HG03558 (cell line): Measurements from ENCODE around the gene NT5M.

Experiments
- ATAC-seq: cut with Tn5 transposase; IDR thresholded peaks from one replicate; pipeline ENCODE4 v1.9.1; 2021; ENCODE audit warnings: moderate number of reproducible peaks; ENCODE audit not compliant: unreplicated experiment; ENCODE audit errors: extremely low read depth

The NT5M gene

GRCh38 chr17:17386094-17386800 lies 83.1 kb downstream of the NT5M start:
- ATAC-seq: no peak

DNA sequence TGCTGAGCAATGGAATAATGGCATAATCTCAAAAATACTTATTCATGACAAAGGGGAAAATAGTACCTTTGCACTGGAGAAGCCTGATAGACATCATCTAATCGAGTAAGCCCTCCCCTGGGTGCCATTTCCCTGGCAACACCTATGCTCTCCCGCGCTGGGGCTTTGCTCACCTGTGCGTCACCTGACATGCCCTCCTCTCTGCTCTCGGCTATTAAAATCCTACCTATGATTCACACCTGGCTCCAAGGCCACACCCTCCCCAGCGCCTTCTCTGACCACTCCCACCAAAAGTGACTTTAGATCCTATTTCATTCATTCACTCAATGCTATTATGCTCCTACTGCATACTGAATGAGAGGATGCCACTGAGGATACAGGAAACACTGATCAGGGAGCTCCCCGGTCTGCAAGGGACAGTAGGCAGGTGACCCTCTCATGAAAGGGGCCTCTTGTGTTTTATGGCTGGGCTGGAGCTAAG lies 83.9 kb downstream of the NT5M start:
- ATAC-seq: no peak

- ATAC-seq: no peak
These were observed 84.6 kb downstream of the NT5M start for GRCh38 chr17:17387498-17388362.

GRCh38 chr17:17388657-17389496 lies 85.7 kb downstream of the NT5M start:
- no peak for ATAC-seq

GRCh38 chr17:17391668-17392370 lies 88.6 kb downstream of the NT5M start:
- peak; percentile 41 for ATAC-seq

GRCh38 chr17:17393976-17394375 lies 90.8 kb downstream of the NT5M start:
- no peak for ATAC-seq

DNA sequence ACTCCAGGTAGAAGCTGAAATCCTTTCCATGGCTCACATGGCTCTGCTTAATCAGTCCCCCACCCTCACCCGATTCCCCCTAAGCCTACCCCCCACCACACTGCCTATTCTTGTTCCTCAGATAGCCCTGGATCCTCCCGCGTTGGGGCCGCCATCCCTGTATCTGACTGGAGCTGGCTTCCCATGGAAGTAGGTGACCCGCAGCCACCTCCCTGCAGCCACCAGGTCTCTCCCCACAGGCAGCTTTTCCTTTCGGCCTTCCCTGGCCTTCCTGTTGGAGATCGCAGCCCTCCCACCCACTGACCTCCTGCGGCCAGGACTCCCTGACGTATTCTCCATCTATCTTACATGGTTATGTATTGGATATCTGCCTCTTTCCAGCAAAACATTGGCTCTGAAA lies 91.3 kb downstream of the NT5M start:
- no peak for ATAC-seq

GRCh38 chr17:17395246-17395802 lies 92.2 kb downstream of the NT5M start:
- no peak for ATAC-seq

GRCh38 chr17:17395885-17396284 lies 92.7 kb downstream of the NT5M start:
- no peak for ATAC-seq
